Activated CD4-positive, CD25-positive, alpha-beta regulatory T cell treated with anti-CD3 and anti-CD28 coated beads, Interleukin-2, amount 50 U/mL, for 24 hours (primary cell): ENCODE results near the gene PRTFDC1.
"Not testable (repeated sequence)": the region's sequence is repeated elsewhere in the genome, so short reads cannot be mapped to it uniquely, and the experiment has no call there.

ENCODE experiments used
- ATAC-seq, 2 donors: fragments of 150-1000 bp; cut with Tn5 transposase; one replicate each; pipeline ENCODE4 v1.10.0; 2021; ENCODE audit warnings: mild to moderate bottlenecking in 1 of 2, moderate library complexity in 1 of 2

PRTFDC1 gene

GRCh38 chr10:24929056-24929544 lies 23.3 kb downstream of the PRTFDC1 start:
- ATAC-seq, result no peak

- no peak for ATAC-seq
Measured at GRCh38 chr10:24928163-24928562, 24.2 kb downstream of the PRTFDC1 start.

GRCh38 chr10:24926557-24926956 lies 25.8 kb downstream of the PRTFDC1 start:
- no peak for ATAC-seq

GRCh38 chr10:24925799-24926198 lies 26.6 kb downstream of the PRTFDC1 start:
- no peak for ATAC-seq

GRCh38 chr10:24924483-24924882 lies 27.9 kb downstream of the PRTFDC1 start:
- not testable (repeated sequence) for ATAC-seq

- ATAC-seq, result peak; percentile 54 to 58
Measured at GRCh38 chr10:24922222-24922868, 30.1 kb downstream of the PRTFDC1 start.

GRCh38 chr10:24920907-24921881 lies 31.2 kb downstream of the PRTFDC1 start:
- ATAC-seq, result peak; percentile 78 to 85

- ATAC-seq, result not testable (repeated sequence)
Measured at GRCh38 chr10:24920192-24920591, 32.2 kb downstream of the PRTFDC1 start.

- not testable (repeated sequence) for ATAC-seq
Measured at GRCh38 chr10:24919629-24920028, 32.8 kb downstream of the PRTFDC1 start.

GRCh38 chr10:24917979-24918378 lies 34.4 kb downstream of the PRTFDC1 start:
- ATAC-seq, result no peak

GRCh38 chr10:24917493-24917892 lies 34.9 kb downstream of the PRTFDC1 start:
- no peak for ATAC-seq

- ATAC-seq, result no peak
Measured at GRCh38 chr10:24916365-24916764, 36.0 kb downstream of the PRTFDC1 start.

- no peak for ATAC-seq
Measured at GRCh38 chr10:24915304-24915703, 37.1 kb downstream of the PRTFDC1 start.

GRCh38 chr10:24914148-24914547 lies 38.3 kb downstream of the PRTFDC1 start:
- ATAC-seq, result no peak

- no peak for ATAC-seq
Measured at GRCh38 chr10:24912215-24912614, 40.2 kb downstream of the PRTFDC1 start.

- ATAC-seq, result no peak
Measured at GRCh38 chr10:24911029-24911428, 41.4 kb downstream of the PRTFDC1 start.

GRCh38 chr10:24910574-24910973 lies 41.8 kb downstream of the PRTFDC1 start:
- ATAC-seq, result no peak

- peak; percentile 53 to 56 for ATAC-seq
Measured at GRCh38 chr10:24908793-24909423, 43.5 kb downstream of the PRTFDC1 start.

- no peak for ATAC-seq
Measured at GRCh38 chr10:24907956-24908355, 44.5 kb downstream of the PRTFDC1 start.

GRCh38 chr10:24906372-24906771 lies 46.0 kb downstream of the PRTFDC1 start:
- no peak for ATAC-seq

- ATAC-seq, result no peak
Measured at GRCh38 chr10:24904824-24905223, 47.6 kb downstream of the PRTFDC1 start.

GRCh38 chr10:24902400-24902728 lies 50.0 kb downstream of the PRTFDC1 start:
- no peak for ATAC-seq

GRCh38 chr10:24901686-24902399 lies 50.6 kb downstream of the PRTFDC1 start:
- peak; percentile 31 to 43 for ATAC-seq
